Nephron (organoid): ENCODE measurements around the gene ICE2.
A peak's percentile ranks its signal among the peaks of the same experiment; 100 is the strongest.

Source experiments
- H3K27ac Mint-ChIP-seq, 3 experiments: 2 replicates each; pipeline ENCODE4 v1.8.0; 2020; ENCODE audit warnings: mixed read lengths in 3 of 3, mild to moderate bottlenecking in 2 of 3, moderate library complexity in 1 of 3
- H3K27me3 Mint-ChIP-seq: 2 replicates; pipeline ENCODE4 v1.8.0; 2021; ENCODE audit warnings: low read depth, mild to moderate bottlenecking, moderate library complexity, mixed read lengths
- H3K36me3 Mint-ChIP-seq: 2 replicates; pipeline ENCODE4 v1.8.0; 2020; ENCODE audit warnings: low read depth, mixed read lengths
- H3K4me1 Mint-ChIP-seq: 2 replicates; pipeline ENCODE4 v1.8.0; 2020; ENCODE audit warnings: mixed read lengths
- H3K4me3 Mint-ChIP-seq, 3 experiments: 2 replicates each; pipeline ENCODE4 v1.8.0; 2020; ENCODE audit warnings: mild to moderate bottlenecking in 3 of 3, mixed read lengths in 3 of 3, moderate library complexity in 2 of 3
- H3K9me3 Mint-ChIP-seq: 2 replicates; pipeline ENCODE4 v1.8.0; 2020; ENCODE audit warnings: mixed read lengths
- TF ChIP-seq, protein P1 (sequence below), 3 experiments: fragments of 200-600 bp; sonication (generic); IDR thresholded peaks; one replicate each; pipeline ENCODE4 v1.5.0; 2021; ENCODE audit warnings: antibody characterized with exemption in 3 of 3; ENCODE audit not compliant: unreplicated experiment in 3 of 3

ICE2 gene

DNA sequence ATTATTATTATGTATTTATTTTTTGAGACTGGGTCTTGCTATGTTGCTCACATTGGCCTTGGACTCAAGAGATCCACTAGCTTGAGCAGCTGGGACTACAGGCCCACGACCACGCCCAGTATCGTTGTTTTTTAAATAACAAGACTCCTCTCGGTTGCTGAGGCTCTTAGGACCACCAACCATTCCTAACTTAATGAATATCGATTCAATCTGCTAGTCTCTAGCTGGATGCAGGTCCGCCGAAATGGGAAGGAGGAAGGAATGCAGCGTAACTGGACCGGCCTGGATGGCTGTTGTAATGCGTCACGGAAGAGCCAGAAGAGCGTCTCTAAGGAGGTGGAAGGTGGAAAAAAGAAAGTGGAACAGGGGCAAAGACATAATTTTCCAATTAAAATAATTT is 82.8 kb downstream of the ICE2 start:
- Mint-ChIP-seq H3K9me3 (peaks cover 2% of the 10 kb centered on the region), H3K4me1 (peaks cover 74% of the 10 kb centered on the region), H3K36me3 (peaks cover 13% of the 10 kb centered on the region), H3K4me3 (peak overlapping the region; percentile 87 to 98 (median 98)), H3K27me3 (peaks cover 5% of the 10 kb centered on the region), H3K27ac (peak overlapping the region; percentile 98 to 99 (median 99))
- TF ChIP-seq, protein P1, sequence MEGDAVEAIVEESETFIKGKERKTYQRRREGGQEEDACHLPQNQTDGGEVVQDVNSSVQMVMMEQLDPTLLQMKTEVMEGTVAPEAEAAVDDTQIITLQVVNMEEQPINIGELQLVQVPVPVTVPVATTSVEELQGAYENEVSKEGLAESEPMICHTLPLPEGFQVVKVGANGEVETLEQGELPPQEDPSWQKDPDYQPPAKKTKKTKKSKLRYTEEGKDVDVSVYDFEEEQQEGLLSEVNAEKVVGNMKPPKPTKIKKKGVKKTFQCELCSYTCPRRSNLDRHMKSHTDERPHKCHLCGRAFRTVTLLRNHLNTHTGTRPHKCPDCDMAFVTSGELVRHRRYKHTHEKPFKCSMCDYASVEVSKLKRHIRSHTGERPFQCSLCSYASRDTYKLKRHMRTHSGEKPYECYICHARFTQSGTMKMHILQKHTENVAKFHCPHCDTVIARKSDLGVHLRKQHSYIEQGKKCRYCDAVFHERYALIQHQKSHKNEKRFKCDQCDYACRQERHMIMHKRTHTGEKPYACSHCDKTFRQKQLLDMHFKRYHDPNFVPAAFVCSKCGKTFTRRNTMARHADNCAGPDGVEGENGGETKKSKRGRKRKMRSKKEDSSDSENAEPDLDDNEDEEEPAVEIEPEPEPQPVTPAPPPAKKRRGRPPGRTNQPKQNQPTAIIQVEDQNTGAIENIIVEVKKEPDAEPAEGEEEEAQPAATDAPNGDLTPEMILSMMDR (IDR thresholded peaks at IDR 0.05; ENCODE audit: unreplicated experiment in 3 of 3), result no peak

DNA sequence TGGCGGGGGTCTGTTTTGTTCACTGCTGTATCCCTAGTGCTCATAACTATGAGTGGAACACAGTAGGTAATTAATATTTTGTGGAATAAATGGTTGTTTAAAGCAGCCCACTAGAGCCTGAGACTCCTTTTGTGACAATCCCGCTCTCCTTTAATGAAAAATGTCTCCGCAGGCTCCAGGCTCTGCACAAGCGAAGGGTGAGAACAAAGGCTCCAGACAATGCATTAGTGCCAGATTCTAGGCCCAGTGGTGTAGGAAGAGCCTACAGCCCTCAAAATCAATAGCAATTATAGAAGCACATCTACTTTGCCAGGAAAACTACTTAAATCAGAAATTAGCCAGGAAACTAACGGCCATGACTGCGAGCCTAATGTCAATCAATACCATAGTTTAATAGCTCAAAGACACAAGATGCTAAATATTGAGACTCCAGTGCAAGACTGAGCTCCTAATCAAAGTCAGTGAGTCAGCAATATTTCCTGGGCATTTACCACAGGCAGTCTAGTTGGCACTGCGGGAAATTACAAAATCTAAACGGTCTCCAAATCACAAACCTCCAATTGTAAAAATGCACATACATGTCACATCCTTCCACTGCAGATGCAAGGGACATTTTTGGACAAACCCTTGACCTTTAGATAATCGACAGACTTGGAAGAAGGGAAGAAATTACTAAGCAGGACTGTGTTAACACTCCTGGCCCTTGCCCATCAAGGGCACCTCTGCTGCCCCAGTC is 83.5 kb downstream of the ICE2 start:
- H3K9me3 Mint-ChIP-seq, result peaks cover 2% of the 10 kb centered on the region

DNA sequence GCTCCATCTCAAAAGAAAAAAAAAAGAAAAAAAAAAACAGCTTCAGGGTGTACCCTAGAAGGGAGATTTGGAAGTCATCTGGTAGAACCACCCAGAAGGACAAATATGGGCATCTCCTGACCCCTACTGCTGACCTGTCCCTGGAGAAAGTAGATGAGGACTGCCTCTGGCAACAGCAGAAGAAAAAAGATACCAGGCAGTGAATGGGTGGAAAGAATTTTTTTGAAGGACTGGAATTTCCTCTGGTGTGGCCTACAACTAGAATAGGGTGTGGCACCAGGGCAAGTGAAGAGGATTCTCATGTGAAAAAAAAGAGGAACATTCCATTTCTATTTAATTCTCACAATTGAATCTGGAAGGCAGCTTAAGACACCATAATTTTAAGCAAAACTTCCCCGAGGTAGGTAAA is 84.2 kb downstream of the ICE2 start:
- Mint-ChIP-seq H3K36me3 (peaks cover 13% of the 10 kb centered on the region), H3K9me3 (peaks cover 2% of the 10 kb centered on the region), H3K4me1 (peaks cover 85% of the 10 kb centered on the region), H3K27ac (peak overlapping the region; percentile 88 to 99 (median 98)), H3K4me3 (peak overlapping the region; percentile 69 to 98 (median 98)), H3K27me3 (peaks cover 5% of the 10 kb centered on the region)
- TF ChIP-seq, protein P1 (IDR thresholded peaks at IDR 0.05; ENCODE audit: unreplicated experiment in 3 of 3), result no peak

More for the DNA sequence above, 83.5 kb downstream of the ICE2 start:
- H3K27ac Mint-ChIP-seq, result peak overlapping the region; percentile 88 to 99 (median 98)
- peak overlapping the region; percentile 87 to 98 (median 98) for H3K4me3 Mint-ChIP-seq
- peaks cover 13% of the 10 kb centered on the region for H3K36me3 Mint-ChIP-seq
- peaks cover 5% of the 10 kb centered on the region for H3K27me3 Mint-ChIP-seq
- peaks cover 81% of the 10 kb centered on the region for H3K4me1 Mint-ChIP-seq
- TF ChIP-seq, protein P1 (IDR thresholded peaks at IDR 0.05; ENCODE audit: unreplicated experiment in 3 of 3), result no peak

DNA sequence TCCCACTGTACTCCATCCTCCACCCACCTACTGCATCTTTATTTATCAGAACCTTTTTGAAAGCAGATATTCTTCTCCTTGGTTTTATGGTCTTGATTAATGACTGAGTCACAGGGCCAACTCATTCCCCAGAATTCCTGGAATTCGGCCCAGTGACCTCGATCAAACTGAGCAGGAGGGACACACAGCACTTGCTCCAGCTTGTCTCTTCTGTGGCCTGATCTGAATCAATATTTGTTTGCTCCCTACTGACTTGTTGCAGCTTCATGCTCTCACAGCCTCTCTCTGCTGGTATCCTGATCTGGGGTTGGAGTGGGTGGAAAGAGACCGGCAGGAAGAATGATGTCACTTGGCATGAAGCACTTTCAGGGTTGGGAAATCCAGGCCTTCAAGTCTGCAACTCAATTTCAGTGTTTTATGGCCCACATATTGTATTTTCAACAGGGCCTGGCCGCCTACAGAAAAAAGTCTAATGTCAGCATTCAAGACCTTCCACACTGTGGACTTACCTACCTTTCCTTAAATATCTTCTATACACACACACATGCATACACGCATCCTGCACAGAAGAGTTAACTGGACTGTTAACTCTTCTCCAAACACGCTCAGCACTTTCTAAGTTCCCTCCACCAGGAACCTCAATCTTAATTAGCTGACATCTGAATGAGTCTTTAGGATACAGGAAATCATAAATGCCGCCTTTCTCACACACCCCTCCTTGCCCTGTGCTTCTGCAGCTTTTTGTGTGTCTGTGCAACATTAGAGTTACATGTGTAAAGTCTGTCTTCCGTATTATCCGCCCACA is 85.8 kb downstream of the ICE2 start:
- Mint-ChIP-seq H3K27ac (peak overlapping the region; percentile 88 to 99 (median 98)), H3K4me1 (peaks cover 80% of the 10 kb centered on the region), H3K4me3 (peak overlapping the region; percentile 69 to 98 (median 98)), H3K27me3 (no peaks in the 10 kb centered on the region), H3K9me3 (no peaks in the 10 kb centered on the region), H3K36me3 (peaks cover 13% of the 10 kb centered on the region)
- TF ChIP-seq, protein P1 (IDR thresholded peaks at IDR 0.05; ENCODE audit: unreplicated experiment in 3 of 3), result no peak

DNA sequence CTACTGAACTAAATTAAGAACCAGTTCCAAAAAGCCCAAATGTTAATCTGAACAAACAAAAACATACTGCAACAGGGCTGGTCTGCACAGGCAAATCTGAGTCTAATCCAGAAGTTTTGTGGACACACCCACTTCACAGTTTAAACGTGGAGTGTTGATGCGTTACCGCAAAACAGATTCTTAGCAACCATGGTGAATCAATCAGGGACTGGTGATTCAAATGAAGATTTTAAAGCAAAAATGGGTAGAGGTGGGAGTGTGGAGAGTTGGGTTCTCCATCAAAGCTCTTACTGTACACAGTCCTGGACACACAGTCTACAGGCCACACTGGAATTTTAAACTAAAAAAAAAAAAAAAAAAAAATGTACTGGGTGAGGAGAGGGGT is 86.3 kb downstream of the ICE2 start:
- TF ChIP-seq, protein P1 (IDR thresholded peaks at IDR 0.05; ENCODE audit: unreplicated experiment in 3 of 3), result no peak
- H3K36me3 Mint-ChIP-seq, result peaks cover 14% of the 10 kb centered on the region
- peak overlapping the region in 2 of 3 experiments; percentile 39 to 60 for H3K4me3 Mint-ChIP-seq
- no peaks in the 10 kb centered on the region for H3K27me3 Mint-ChIP-seq
- peak overlapping the region; percentile 88 to 99 (median 98) for H3K27ac Mint-ChIP-seq
- peaks cover 82% of the 10 kb centered on the region for H3K4me1 Mint-ChIP-seq
- H3K9me3 Mint-ChIP-seq, result no peaks in the 10 kb centered on the region
